Aorta (tissue), 5 donors: Measurements from ENCODE around the gene MLST8. TPM values are rescaled to one million over a fixed set of nuclear protein-coding genes. Genes with fewer than 3 reads are reported as not detected.

Source experiments
- ATAC-seq: fragments of 200-7000 bp; cut with Tn5 transposase; one replicate; pipeline ENCODE4 v1.9.1; 2022; ENCODE audit warnings: moderate library complexity; ENCODE audit not compliant: low FRiP score
- DNase-seq, 2 donors: peaks; one replicate each; pipeline ENCODE4 v3.0.0-alpha.2; 2020
- H3K27ac ChIP-seq, 2 donors: one replicate each; pipeline ENCODE4 v1.5.1; 2013; ENCODE audit warnings: low read length in 2 of 2, mild to moderate bottlenecking in 2 of 2, moderate library complexity in 2 of 2, control low read depth in 1 of 2, inconsistent platforms in 1 of 2, low read depth in 1 of 2
- H3K27me3 ChIP-seq, 2 donors: one replicate each; pipeline ENCODE4 v1.6.1; 2013; ENCODE audit warnings: control low read depth in 1 of 2, low read length in 1 of 2, mild to moderate bottlenecking in 1 of 2, moderate library complexity in 1 of 2; ENCODE audit not compliant: insufficient read depth in 2 of 2, control insufficient read depth in 1 of 2
- H3K36me3 ChIP-seq, 2 donors: one replicate each; pipeline ENCODE4 v1.6.1; 2013; ENCODE audit warnings: control low read depth in 1 of 2, low read length in 1 of 2, mild to moderate bottlenecking in 1 of 2; ENCODE audit not compliant: insufficient read depth in 2 of 2, control insufficient read depth in 1 of 2
- H3K4me1 ChIP-seq, 2 donors: one replicate each; pipeline ENCODE4 v1.6.1; 2013; ENCODE audit warnings: low read length in 2 of 2, control low read depth in 1 of 2, mild to moderate bottlenecking in 1 of 2, moderate library complexity in 1 of 2; ENCODE audit not compliant: insufficient read depth in 2 of 2, control insufficient read depth in 1 of 2
- H3K4me3 ChIP-seq, 2 donors: one replicate each; pipeline ENCODE4 v1.5.1; 2013; ENCODE audit warnings: low read length in 2 of 2, control low read depth in 1 of 2, mild to moderate bottlenecking in 1 of 2
- H3K9me3 ChIP-seq: one replicate; pipeline ENCODE4 v1.6.1; 2013; ENCODE audit warnings: mild to moderate bottlenecking, low read length; ENCODE audit not compliant: control insufficient read depth
- WGBS, 2 donors: extraction: QIAGEN DNeasy Blood & Tissue Kit; methylation state at CpG; one replicate each; pipeline ENCODE4 v1.1.7; 2013; 5-methylcytosine and 5-hydroxymethylcytosine counted together
- intact Hi-C, 2 donors: fragments of 100-400 bp; cut with DNase I; formaldehyde crosslinking; loops; one replicate each; pipeline versions ENCODE4 v1.14.2 to v1.15.0; 2022
- polyA plus RNA-seq, 2 donors: library from polyadenylated mRNA; stranded (reverse); fragments of 200-250 nt; gene quantifications; one replicate each; pipeline ENCODE4 v1.2.3, GENCODE V29; 2013
- total RNA-seq, 2 donors: library from RNA; stranded (reverse); fragmentation: NEBNext Ultra II Directional; extraction: Animal tissue kit (Norgen Biotek cat#: 25700); gene quantifications; one replicate each; pipeline ENCODE4 v1.2.1, GENCODE V29; 2021
- donor health status: healthy with polysubstance abuse.
- donor health status: Bipolar disorder and iron deficiency.
- donor health status: DM: no; HTN: no; CAD: no.
- donor health status: DM: no; HTN: no; CAD: no.
- donor health status: DM: yes; HTN: yes; CAD: no.

Gene MLST8
- total and polyA plus RNA-seq, 4 donors: 14.1 to 50.7 (median 21.8) TPM

GRCh38 chr16:2190659-2191445 is 14.4 kb upstream of the MLST8 start:
- Histone ChIP-seq H3K4me1 (no peaks in the 10 kb centered on the region), H3K36me3 (no peaks in the 10 kb centered on the region), H3K27me3 (no peaks in the 10 kb centered on the region), H3K9me3 (no peaks in the 10 kb centered on the region), H3K4me3 (no peak overlapping the region), H3K27ac (no peak overlapping the region)
- intact Hi-C loops: no loop called here
- ATAC-seq (no peak), DNase-seq (no peak)
- WGBS, 2 donors: 67 to 76% methylated on average over 24 to 25 of the region's 25 CpGs

GRCh38 chr16:2191446-2191706 is 13.9 kb upstream of the MLST8 start:
- DNase-seq (no peak), ATAC-seq (no peak)
- intact Hi-C loops: no loop called here
- 39 to 56% methylated on average over 11 of the region's 11 CpGs for WGBS, 2 donors
- Histone ChIP-seq H3K4me3 (no peak overlapping the region), H3K27me3 (no peaks in the 10 kb centered on the region), H3K4me1 (no peaks in the 10 kb centered on the region), H3K36me3 (no peaks in the 10 kb centered on the region), H3K9me3 (no peaks in the 10 kb centered on the region), H3K27ac (no peak overlapping the region)

GRCh38 chr16:2194166-2194834 is 11.0 kb upstream of the MLST8 start:
- no peaks in the 10 kb centered on the region for H3K4me1 ChIP-seq
- WGBS, 2 donors: 67 to 73% methylated on average over 15 to 16 of the region's 16 CpGs
- H3K36me3 ChIP-seq: no peaks in the 10 kb centered on the region
- no peak overlapping the region for H3K27ac ChIP-seq
- H3K9me3 ChIP-seq: no peaks in the 10 kb centered on the region
- H3K27me3 ChIP-seq: no peaks in the 10 kb centered on the region
- DNase-seq: no peak
- intact Hi-C loops: no loop called here
- H3K4me3 ChIP-seq: no peak overlapping the region
- ATAC-seq: no peak

GRCh38 chr16:2194852-2195321 is 10.4 kb upstream of the MLST8 start:
- Histone ChIP-seq H3K27ac (no peak overlapping the region), H3K9me3 (no peaks in the 10 kb centered on the region), H3K4me1 (no peaks in the 10 kb centered on the region), H3K27me3 (no peaks in the 10 kb centered on the region), H3K36me3 (no peaks in the 10 kb centered on the region), H3K4me3 (no peak overlapping the region)
- 28 to 29% methylated on average over 10 of the region's 10 CpGs for WGBS, 2 donors
- ATAC-seq: no peak
- DNase-seq: no peak
- intact Hi-C loops: no loop called here

- Histone ChIP-seq H3K4me1 (no peaks in the 10 kb centered on the region), H3K9me3 (no peaks in the 10 kb centered on the region), H3K4me3 (peak overlapping the region in 1 of 2 donors; percentile 24), H3K27me3 (no peaks in the 10 kb centered on the region), H3K36me3 (no peaks in the 10 kb centered on the region), H3K27ac (no peak overlapping the region)
- DNase-seq (no peak), ATAC-seq (no peak)
- intact Hi-C loops: no loop called here
- 6 to 18% methylated on average over 31 to 49 of the region's 49 CpGs for WGBS, 2 donors
Measured at GRCh38 chr16:2195322-2196161, 9.7 kb upstream of the MLST8 start.

GRCh38 chr16:2196162-2196980 is 8.9 kb upstream of the MLST8 start, which contains the start of gene CASKIN1:
TSS of gene CASKIN1 (minus strand) at chr16:2196605. CDS start at chr16:2196432, 173 bp downstream.
- H3K27ac ChIP-seq: no peak within 1 kb of the TSS
- peak within 1 kb of the TSS; percentile 24 to 44 for H3K4me3 ChIP-seq
- ATAC-seq (no peak), DNase-seq (no peak)
- intact Hi-C loops: no loop called here
- H3K4me1 ChIP-seq: no peaks in the 10 kb centered on the region
- WGBS, 2 donors: 0 to 1% methylated on average over 4 to 129 of the region's 129 CpGs
- no peaks in the 10 kb centered on the region for H3K27me3 ChIP-seq
- H3K36me3 ChIP-seq: no peaks in the 10 kb centered on the region
- no peaks in the 10 kb centered on the region for H3K9me3 ChIP-seq

GRCh38 chr16:2196981-2197511 is 8.2 kb upstream of the MLST8 start:
- Histone ChIP-seq H3K9me3 (no peaks in the 10 kb centered on the region), H3K4me3 (peak overlapping the region in 1 of 2 donors; percentile 24), H3K4me1 (no peaks in the 10 kb centered on the region), H3K36me3 (no peaks in the 10 kb centered on the region), H3K27ac (no peak overlapping the region), H3K27me3 (no peaks in the 10 kb centered on the region)
- no peak for ATAC-seq
- WGBS, 2 donors: 27 to 30% methylated on average over 28 to 32 of the region's 32 CpGs
- intact Hi-C loops: no loop called here
- DNase-seq: no peak

- no peaks in the 10 kb centered on the region for H3K9me3 ChIP-seq
- no peak overlapping the region for H3K4me3 ChIP-seq
- 87 to 89% methylated on average over 5 to 6 of the region's 6 CpGs for WGBS, 2 donors
- no peaks in the 10 kb centered on the region for H3K4me1 ChIP-seq
- no peak overlapping the region for H3K27ac ChIP-seq
- intact Hi-C loops: no loop called here
- H3K36me3 ChIP-seq: no peaks in the 10 kb centered on the region
- ATAC-seq (no peak), DNase-seq (no peak)
- no peaks in the 10 kb centered on the region for H3K27me3 ChIP-seq
Measured at GRCh38 chr16:2197765-2198164, 7.5 kb upstream of the MLST8 start.
